Panc1 (cell line): ENCODE results near the gene LRRC8C. TPM values are rescaled to one million over a fixed set of nuclear protein-coding genes. Genes with fewer than 3 reads are reported as not detected.

Experiments
- ATAC-seq: fragments of 200-7000 bp; cut with Tn5 transposase; 2 replicates; pipeline ENCODE4 v1.9.1; 2020; ENCODE audit warnings: mild to moderate bottlenecking, moderate library complexity
- BruUV-seq: library from RNA; stranded (reverse); fragments of 400-500 nt; replicated peaks from 2 replicates; lab custom pipeline; 2021; lab: Mats Ljungman, UMichigan
- CTCF ChIA-PET: fragments of 300-600 bp; sonication (Branson Sonifier 250); formaldehyde crosslinking; loops from one replicate; lab custom pipeline; 2022; ENCODE audit warnings: antibody characterized with exemption; lab: Charles Lee
- POLR2A ChIA-PET: fragments of 300-600 bp; sonication (Branson Sonifier 250); formaldehyde crosslinking; loops from one replicate; lab custom pipeline; 2022; ENCODE audit warnings: antibody characterized with exemption; lab: Charles Lee
- DNase-seq: peaks from one replicate; pipeline ENCODE4 v3.0.0-alpha.2; 2010; ENCODE audit warnings: low read depth, low spot score
- H3K27ac ChIP-seq: 2 replicates; pipeline ENCODE4 v1.5.1; 2011; ENCODE audit warnings: mild to moderate bottlenecking, low read length, inconsistent platforms
- H3K27me3 ChIP-seq: fragments of 200-500 bp; sonication (Bioruptor generic); 2 replicates; pipeline ENCODE4 v1.6.0; 2014; ENCODE audit warnings: low read length, inconsistent platforms; ENCODE audit not compliant: control insufficient read depth, insufficient read depth
- H3K36me3 ChIP-seq: fragments of 200-500 bp; sonication (Bioruptor generic); 2 replicates; pipeline ENCODE4 v1.5.1; 2014; ENCODE audit warnings: inconsistent platforms, mild to moderate bottlenecking, low read length, moderate library complexity; ENCODE audit not compliant: control insufficient read depth, insufficient read depth
- H3K4me1 ChIP-seq: 2 replicates; pipeline ENCODE4 v1.5.1; 2011; ENCODE audit warnings: inconsistent platforms, mild to moderate bottlenecking, low read length, moderate library complexity; ENCODE audit not compliant: control insufficient read depth, insufficient read depth
- H3K4me3 ChIP-seq, 2 experiments: 2 replicates each; pipeline ENCODE4 v1.5.1; 2011 to 2012; ENCODE audit warnings: low read depth in 2 of 2, low read length in 2 of 2, mild to moderate bottlenecking in 2 of 2, inconsistent platforms in 1 of 2, moderate library complexity in 1 of 2
- H3K9me3 ChIP-seq: fragments of 200-500 bp; sonication (Bioruptor generic); 2 replicates; pipeline ENCODE4 v1.5.1; 2014; ENCODE audit warnings: low read depth, mild to moderate bottlenecking, inconsistent platforms, low read length, moderate library complexity; ENCODE audit not compliant: control insufficient read depth, insufficient read depth
- POLR2AphosphoS5 ChIP-seq: IDR thresholded peaks from 2 replicates; pipeline ENCODE4 v1.6.1; 2012; ENCODE audit warnings: mild to moderate bottlenecking, low read depth, low read length, moderate library complexity
- SIN3A ChIP-seq: IDR thresholded peaks from 2 replicates; pipeline ENCODE4 v1.6.1; 2012; ENCODE audit warnings: low read depth, mild to moderate bottlenecking, low read length, moderate library complexity, borderline replicate concordance; ENCODE audit not compliant: insufficient read depth
- TCF7L2 ChIP-seq: IDR thresholded peaks from 2 replicates; pipeline ENCODE4 v1.6.1; 2011; ENCODE audit warnings: mild to moderate bottlenecking, low read depth, low read length, inconsistent platforms
- in situ Hi-C: cut with HindIII; loops from 2 replicates; pipeline ENCODE4 v1.10.0; 2016; ENCODE audit warnings: low sequenced_read_pairs, low pct_unique_long_range_greater_than_20kb
- intact Hi-C: fragments of 100-400 bp; cut with micrococcal nuclease; formaldehyde crosslinking; loops from one replicate; pipeline ENCODE4 v1.10.0; 2022; ENCODE audit not compliant: unreplicated experiment
- total RNA-seq: library from RNA; stranded (reverse); gene quantifications from one replicate; pipeline ENCODE4 v1.2.1, GENCODE V29; 2021; ENCODE audit not compliant: unreplicated experiment
- TF ChIP-seq, protein P1 (sequence below): fragments of 450-650 bp; IDR thresholded peaks from 2 replicates; pipeline ENCODE4 v1.5.1; 2017; ENCODE audit warnings: mild to moderate bottlenecking
- TF ChIP-seq, protein P2 (sequence below), 2 experiments: IDR thresholded peaks; 2 replicates each; pipeline ENCODE4 v1.6.1; 2011 to 2012; ENCODE audit warnings: low read depth in 2 of 2, control low read depth in 1 of 2, low read length in 1 of 2, mild to moderate bottlenecking in 1 of 2, moderate library complexity in 1 of 2; ENCODE audit not compliant: insufficient read depth in 1 of 2

The LRRC8C gene
- total RNA-seq, 1 experiment from 2014 or later: 17.1 TPM

DNA sequence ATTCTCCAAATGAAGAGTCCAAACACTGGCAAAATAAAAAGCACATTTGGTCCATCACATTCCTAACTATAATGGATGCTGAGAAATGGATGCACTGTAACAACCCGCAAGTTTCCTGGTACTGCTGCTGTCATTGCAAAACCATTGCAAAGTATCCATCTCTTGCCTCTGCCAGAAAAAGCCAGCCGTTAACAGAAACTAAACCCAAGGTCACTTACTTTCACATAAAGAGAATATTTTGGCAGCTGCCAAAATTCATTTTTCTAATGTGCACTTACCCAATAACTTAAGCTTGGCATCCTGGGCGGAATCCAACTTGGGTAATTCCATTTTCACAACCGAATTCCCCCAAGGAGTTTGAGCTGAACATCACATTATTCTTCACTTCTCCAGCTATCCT lies 110.9 kb downstream of the LRRC8C start:
- TF ChIP-seq, protein P1, sequence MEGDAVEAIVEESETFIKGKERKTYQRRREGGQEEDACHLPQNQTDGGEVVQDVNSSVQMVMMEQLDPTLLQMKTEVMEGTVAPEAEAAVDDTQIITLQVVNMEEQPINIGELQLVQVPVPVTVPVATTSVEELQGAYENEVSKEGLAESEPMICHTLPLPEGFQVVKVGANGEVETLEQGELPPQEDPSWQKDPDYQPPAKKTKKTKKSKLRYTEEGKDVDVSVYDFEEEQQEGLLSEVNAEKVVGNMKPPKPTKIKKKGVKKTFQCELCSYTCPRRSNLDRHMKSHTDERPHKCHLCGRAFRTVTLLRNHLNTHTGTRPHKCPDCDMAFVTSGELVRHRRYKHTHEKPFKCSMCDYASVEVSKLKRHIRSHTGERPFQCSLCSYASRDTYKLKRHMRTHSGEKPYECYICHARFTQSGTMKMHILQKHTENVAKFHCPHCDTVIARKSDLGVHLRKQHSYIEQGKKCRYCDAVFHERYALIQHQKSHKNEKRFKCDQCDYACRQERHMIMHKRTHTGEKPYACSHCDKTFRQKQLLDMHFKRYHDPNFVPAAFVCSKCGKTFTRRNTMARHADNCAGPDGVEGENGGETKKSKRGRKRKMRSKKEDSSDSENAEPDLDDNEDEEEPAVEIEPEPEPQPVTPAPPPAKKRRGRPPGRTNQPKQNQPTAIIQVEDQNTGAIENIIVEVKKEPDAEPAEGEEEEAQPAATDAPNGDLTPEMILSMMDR: no peak
- TF ChIP-seq TCF7L2 (no peak), SIN3A (no peak), POLR2AphosphoS5 (no peak)
- TF ChIP-seq, protein P2, sequence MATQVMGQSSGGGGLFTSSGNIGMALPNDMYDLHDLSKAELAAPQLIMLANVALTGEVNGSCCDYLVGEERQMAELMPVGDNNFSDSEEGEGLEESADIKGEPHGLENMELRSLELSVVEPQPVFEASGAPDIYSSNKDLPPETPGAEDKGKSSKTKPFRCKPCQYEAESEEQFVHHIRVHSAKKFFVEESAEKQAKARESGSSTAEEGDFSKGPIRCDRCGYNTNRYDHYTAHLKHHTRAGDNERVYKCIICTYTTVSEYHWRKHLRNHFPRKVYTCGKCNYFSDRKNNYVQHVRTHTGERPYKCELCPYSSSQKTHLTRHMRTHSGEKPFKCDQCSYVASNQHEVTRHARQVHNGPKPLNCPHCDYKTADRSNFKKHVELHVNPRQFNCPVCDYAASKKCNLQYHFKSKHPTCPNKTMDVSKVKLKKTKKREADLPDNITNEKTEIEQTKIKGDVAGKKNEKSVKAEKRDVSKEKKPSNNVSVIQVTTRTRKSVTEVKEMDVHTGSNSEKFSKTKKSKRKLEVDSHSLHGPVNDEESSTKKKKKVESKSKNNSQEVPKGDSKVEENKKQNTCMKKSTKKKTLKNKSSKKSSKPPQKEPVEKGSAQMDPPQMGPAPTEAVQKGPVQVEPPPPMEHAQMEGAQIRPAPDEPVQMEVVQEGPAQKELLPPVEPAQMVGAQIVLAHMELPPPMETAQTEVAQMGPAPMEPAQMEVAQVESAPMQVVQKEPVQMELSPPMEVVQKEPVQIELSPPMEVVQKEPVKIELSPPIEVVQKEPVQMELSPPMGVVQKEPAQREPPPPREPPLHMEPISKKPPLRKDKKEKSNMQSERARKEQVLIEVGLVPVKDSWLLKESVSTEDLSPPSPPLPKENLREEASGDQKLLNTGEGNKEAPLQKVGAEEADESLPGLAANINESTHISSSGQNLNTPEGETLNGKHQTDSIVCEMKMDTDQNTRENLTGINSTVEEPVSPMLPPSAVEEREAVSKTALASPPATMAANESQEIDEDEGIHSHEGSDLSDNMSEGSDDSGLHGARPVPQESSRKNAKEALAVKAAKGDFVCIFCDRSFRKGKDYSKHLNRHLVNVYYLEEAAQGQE (IDR thresholded peaks at IDR 0.05; ENCODE audit: insufficient read depth in 1 of 2, low read depth in 2 of 2, low read length in 1 of 2): no peak
- H3K4me3 ChIP-seq: no peak overlapping the region
- no peaks in the 10 kb centered on the region for H3K4me1 ChIP-seq
- intact Hi-C loops: no loop called here
- ChIA-PET POLR2A (no interaction called here), CTCF (interaction anchor here (0.6 kb wide), 1 partner anchor 119 kb away, joined by 3 read pairs; no protein-coding TSS in a partner anchor)
- no peak for ATAC-seq
- H3K9me3 ChIP-seq: no peaks in the 10 kb centered on the region
- in situ Hi-C loops: no loop called here
- no peaks in the 10 kb centered on the region for H3K36me3 ChIP-seq
- no peaks in the 10 kb centered on the region; the same call in 1 of the 2 replicates for H3K27me3 ChIP-seq
- no peak overlapping the region for H3K27ac ChIP-seq
- BruUV-seq: no TSS peak
- no peak for DNase-seq

DNA sequence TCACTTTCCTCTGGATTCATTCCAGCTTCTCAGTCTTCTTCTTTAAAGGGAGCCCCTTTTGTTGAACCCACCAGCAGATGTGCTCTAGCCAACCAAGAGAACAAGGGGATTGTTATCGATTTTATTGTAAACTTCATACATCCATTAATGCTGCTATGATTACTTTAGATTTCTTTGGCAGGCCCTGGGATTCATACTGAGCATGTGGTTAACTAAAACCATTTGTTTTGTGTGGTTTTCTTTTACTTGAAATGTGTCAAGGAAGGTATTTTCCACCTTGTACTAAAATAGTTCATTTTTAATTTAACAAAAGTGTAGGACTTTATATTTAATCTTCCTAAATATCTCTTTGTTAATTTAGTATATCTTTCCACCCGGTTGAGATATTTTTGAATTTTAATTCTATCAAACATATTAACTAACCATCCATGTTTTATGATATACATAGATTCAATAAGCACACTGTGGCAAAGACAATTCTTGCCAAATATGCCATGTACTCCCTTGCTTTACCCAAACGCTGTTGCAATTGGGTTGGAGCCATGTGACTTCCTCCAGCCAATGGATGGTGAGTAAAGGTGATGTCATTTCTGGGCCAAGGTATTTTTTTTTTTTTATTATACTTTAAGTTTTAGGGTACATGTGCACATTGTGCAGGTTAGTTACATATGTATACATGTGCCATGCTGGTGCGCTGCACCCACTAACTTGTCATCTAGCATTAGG lies 113.7 kb downstream of the LRRC8C start:
- Histone ChIP-seq H3K27ac (no peak overlapping the region), H3K36me3 (no peaks in the 10 kb centered on the region), H3K4me3 (no peak overlapping the region), H3K9me3 (no peaks in the 10 kb centered on the region), H3K27me3 (no peaks in the 10 kb centered on the region; the same call in 1 of the 2 replicates), H3K4me1 (no peaks in the 10 kb centered on the region)
- ChIA-PET CTCF (no interaction called here), POLR2A (no interaction called here)
- in situ Hi-C loops: no loop called here
- TF ChIP-seq POLR2AphosphoS5 (no peak), TCF7L2 (no peak), SIN3A (no peak)
- TF ChIP-seq, protein P2 (IDR thresholded peaks at IDR 0.05; ENCODE audit: insufficient read depth in 1 of 2, low read depth in 2 of 2, low read length in 1 of 2): no peak
- TF ChIP-seq, protein P1: no peak
- BruUV-seq: no TSS peak
- ATAC-seq (no peak), DNase-seq (no peak)
- intact Hi-C loops: no loop called here
